DND-41 (cell line): Measurements from ENCODE around the gene FAM171A1.

ENCODE experiments used
- ATAC-seq: fragments of 200-7000 bp; cut with Tn5 transposase; 3 replicates; pipeline ENCODE4 v1.9.1; 2021; ENCODE audit warnings: low read depth; ENCODE audit not compliant: insufficient read depth
- DNase-seq: peaks from one replicate; pipeline ENCODE4 v3.0.0-alpha.2; 2020
- H2AFZ ChIP-seq: 2 replicates; pipeline ENCODE4 v1.6.0; 2012; ENCODE audit warnings: low read depth, low read length
- H3K27ac ChIP-seq: 2 replicates; pipeline ENCODE4 v1.5.1; 2012; ENCODE audit warnings: low read length, inconsistent platforms
- H3K27me3 ChIP-seq: fragments of 200-600 bp; sonication (generic); 2 replicates; pipeline ENCODE4 v1.6.0; 2012; ENCODE audit warnings: low read length, mild to moderate bottlenecking, inconsistent platforms; ENCODE audit not compliant: insufficient read depth, poor library complexity
- H3K36me3 ChIP-seq: 2 replicates; pipeline ENCODE4 v1.5.1; 2012; ENCODE audit warnings: low read length, inconsistent platforms; ENCODE audit not compliant: insufficient read depth
- H3K4me1 ChIP-seq: 2 replicates; pipeline ENCODE4 v1.5.1; 2012; ENCODE audit warnings: mild to moderate bottlenecking, low read length; ENCODE audit not compliant: insufficient read depth
- H3K4me2 ChIP-seq: 2 replicates; pipeline ENCODE4 v1.6.0; 2012; ENCODE audit warnings: mild to moderate bottlenecking, moderate library complexity, low read length, inconsistent platforms; ENCODE audit not compliant: insufficient read depth
- H3K4me3 ChIP-seq, 2 experiments: fragments of 200-600 bp in 1 of 2; shearing (Covaris generic) in 1 of 2; 2 replicates each; pipeline ENCODE4 v1.5.1; 2012 to 2016; ENCODE audit warnings: inconsistent platforms in 2 of 2, low read length in 2 of 2, mild to moderate bottlenecking in 2 of 2, low read depth in 1 of 2, moderate library complexity in 1 of 2
- H3K79me2 ChIP-seq: 2 replicates; pipeline ENCODE4 v1.6.0; 2012; ENCODE audit warnings: low read length, inconsistent platforms; ENCODE audit not compliant: insufficient read depth
- H3K9ac ChIP-seq: 2 replicates; pipeline ENCODE4 v1.6.0; 2012; ENCODE audit warnings: low read depth, mild to moderate bottlenecking, inconsistent platforms, low read length, moderate library complexity
- H3K9me3 ChIP-seq: 2 replicates; pipeline ENCODE4 v1.5.1; 2012; ENCODE audit warnings: low read length, moderate library complexity, mild to moderate bottlenecking, inconsistent platforms; ENCODE audit not compliant: insufficient read depth, severe bottlenecking
- H4K20me1 ChIP-seq: 2 replicates; pipeline ENCODE4 v1.6.0; 2012; ENCODE audit warnings: low read length; ENCODE audit not compliant: insufficient read depth
- CTCF ChIP-seq: IDR thresholded peaks from 2 replicates; pipeline ENCODE4 v1.5.1; 2012; ENCODE audit warnings: borderline replicate concordance, low read length, moderate library complexity, mild to moderate bottlenecking; ENCODE audit not compliant: poor library complexity, severe bottlenecking; ENCODE audit errors: extremely low read depth
- EZH2 ChIP-seq: IDR thresholded peaks from 3 replicates; pipeline ENCODE4 v1.6.1; 2012; ENCODE audit warnings: borderline replicate concordance, low read depth, mild to moderate bottlenecking, moderate library complexity, low read length, inconsistent platforms; ENCODE audit not compliant: severe bottlenecking

FAM171A1 gene

GRCh38 chr10:15168786-15169554 lies 202.1 kb downstream of the FAM171A1 start:
- H3K27ac ChIP-seq: peak overlapping the region; percentile 96
- DNase-seq: peak; percentile 93

GRCh38 chr10:15168291-15168785 lies 202.8 kb downstream of the FAM171A1 start, which contains the start of gene NMT2:
NMT2 (minus strand) TSS chr10:15168693; CDS start chr10:15168612, 81 bp downstream.
- Histone ChIP-seq H3K27ac (peak within 1 kb of the TSS; percentile 96), H4K20me1 (peaks cover 12% of the 10 kb centered on the region; the same call in 1 of the 2 replicates), H3K4me2 (peak within 1 kb of the TSS; percentile 94), H2AFZ (peak within 1 kb of the TSS; percentile 98), H3K4me3 (peak within 1 kb of the TSS; percentile 71 to 94), H3K4me1 (peaks cover 64% of the 10 kb centered on the region), H3K9ac (peak within 1 kb of the TSS; percentile 80), H3K79me2 (peaks cover 44% of the 10 kb centered on the region), H3K9me3 (no peaks in the 10 kb centered on the region), H3K36me3 (no peaks in the 10 kb centered on the region; the same call in 1 of the 2 replicates), H3K27me3 (no peaks in the 10 kb centered on the region)
- DNase-seq: no peak
- peak; percentile 69 for ATAC-seq
- no peak for TF ChIP-seq EZH2
- TF ChIP-seq CTCF: peak; percentile 58

More at GRCh38 chr10:15168786-15169554, 202.1 kb downstream of the FAM171A1 start:
- no peaks in the 10 kb centered on the region; the same call in 1 of the 2 replicates for H3K36me3 ChIP-seq
- H3K4me1 ChIP-seq: peaks cover 64% of the 10 kb centered on the region
- H3K27me3 ChIP-seq: no peaks in the 10 kb centered on the region
- peak overlapping the region; percentile 14 to 64; a peak in 3 of 4 replicates for H3K4me3 ChIP-seq
- no peaks in the 10 kb centered on the region for H3K9me3 ChIP-seq
- H2AFZ ChIP-seq: peak overlapping the region; percentile 74
- TF ChIP-seq EZH2: no peak
- TF ChIP-seq CTCF: no peak
- peaks cover 12% of the 10 kb centered on the region; the same call in 1 of the 2 replicates for H4K20me1 ChIP-seq
- ATAC-seq: peak; percentile 55
- H3K4me2 ChIP-seq: peak overlapping the region; percentile 94
- peaks cover 40% of the 10 kb centered on the region for H3K79me2 ChIP-seq
- H3K9ac ChIP-seq: peak overlapping the region; percentile 59

- peak; percentile 60 for DNase-seq
Observed at GRCh38 chr10:15167411-15168290, 203.4 kb downstream of the FAM171A1 start.

More at GRCh38 chr10:15167411-15168290, 203.4 kb downstream of the FAM171A1 start:
- Histone ChIP-seq H3K79me2 (peaks cover 49% of the 10 kb centered on the region), H3K27ac (peak overlapping the region; percentile 60), H4K20me1 (peaks cover 12% of the 10 kb centered on the region; the same call in 1 of the 2 replicates), H3K36me3 (no peaks in the 10 kb centered on the region; the same call in 1 of the 2 replicates), H3K9me3 (no peaks in the 10 kb centered on the region), H2AFZ (peak overlapping the region; percentile 82), H3K9ac (peak overlapping the region; percentile 80), H3K4me3 (peak overlapping the region; percentile 71 to 94), H3K4me2 (peak overlapping the region; percentile 74), H3K4me1 (peaks cover 57% of the 10 kb centered on the region), H3K27me3 (no peaks in the 10 kb centered on the region)
- TF ChIP-seq EZH2: no peak
- peak; percentile 56 for TF ChIP-seq CTCF
- ATAC-seq: peak; percentile 49
